ENCODE results near the gene OPN4. TPM values are rescaled to one million over a fixed set of nuclear protein-coding genes. Genes with fewer than 3 reads are reported as not detected.

OPN4 gene
- total RNA-seq, 1 donor from 2014 or later, result not detected

DNA sequence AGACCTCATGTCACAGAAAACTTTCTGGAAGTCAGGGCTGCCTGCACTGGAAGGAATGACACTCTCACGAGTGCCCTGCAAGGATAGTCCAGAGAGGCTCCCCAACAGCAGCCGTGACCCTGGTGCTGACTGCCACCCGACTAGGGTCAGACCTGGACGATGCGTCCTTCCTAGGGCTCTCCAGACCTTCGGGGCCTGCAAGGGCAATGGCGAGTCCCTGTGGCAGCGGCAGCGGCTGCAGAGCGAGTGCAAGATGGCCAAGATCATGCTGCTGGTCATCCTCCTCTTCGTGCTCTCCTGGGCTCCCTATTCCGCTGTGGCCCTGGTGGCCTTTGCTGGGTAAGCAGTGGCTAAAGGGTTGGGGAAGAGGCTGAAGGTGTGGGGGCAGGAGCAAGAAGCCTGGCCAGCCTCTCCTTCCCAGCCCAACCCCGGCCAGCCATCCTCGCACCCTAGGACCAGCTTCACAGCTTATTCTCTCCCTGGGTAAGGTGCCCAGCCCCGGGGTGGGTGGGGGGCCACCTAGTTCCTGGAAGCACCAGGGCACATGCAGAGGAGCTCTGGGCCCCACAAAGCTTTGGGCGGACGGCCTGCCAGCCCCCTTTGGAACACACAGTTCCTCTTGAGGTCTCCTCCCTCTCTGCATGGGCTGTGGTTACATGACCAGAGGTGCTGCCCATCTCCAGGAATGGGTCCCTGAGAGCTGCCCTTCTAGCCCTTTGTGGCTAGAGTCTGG, 5.5 kb downstream of the OPN4 start:
- DNase-seq (ENCODE audit: low spot score), result no peak
- intact Hi-C loops (cut with micrococcal nuclease), result no loop called here
- Mint-ChIP-seq H3K9me3 (no peaks in the 10 kb centered on the region), H3K36me3 (ENCODE audit: low read depth) (no peaks in the 10 kb centered on the region), H3K27me3 (ENCODE audit: low read depth) (no peaks in the 10 kb centered on the region), H3K4me3 (ENCODE audit: low read depth) (no peak overlapping the region), H3K4me1 (ENCODE audit: low read depth) (no peaks in the 10 kb centered on the region), H3K27ac (no peak overlapping the region)

DNA sequence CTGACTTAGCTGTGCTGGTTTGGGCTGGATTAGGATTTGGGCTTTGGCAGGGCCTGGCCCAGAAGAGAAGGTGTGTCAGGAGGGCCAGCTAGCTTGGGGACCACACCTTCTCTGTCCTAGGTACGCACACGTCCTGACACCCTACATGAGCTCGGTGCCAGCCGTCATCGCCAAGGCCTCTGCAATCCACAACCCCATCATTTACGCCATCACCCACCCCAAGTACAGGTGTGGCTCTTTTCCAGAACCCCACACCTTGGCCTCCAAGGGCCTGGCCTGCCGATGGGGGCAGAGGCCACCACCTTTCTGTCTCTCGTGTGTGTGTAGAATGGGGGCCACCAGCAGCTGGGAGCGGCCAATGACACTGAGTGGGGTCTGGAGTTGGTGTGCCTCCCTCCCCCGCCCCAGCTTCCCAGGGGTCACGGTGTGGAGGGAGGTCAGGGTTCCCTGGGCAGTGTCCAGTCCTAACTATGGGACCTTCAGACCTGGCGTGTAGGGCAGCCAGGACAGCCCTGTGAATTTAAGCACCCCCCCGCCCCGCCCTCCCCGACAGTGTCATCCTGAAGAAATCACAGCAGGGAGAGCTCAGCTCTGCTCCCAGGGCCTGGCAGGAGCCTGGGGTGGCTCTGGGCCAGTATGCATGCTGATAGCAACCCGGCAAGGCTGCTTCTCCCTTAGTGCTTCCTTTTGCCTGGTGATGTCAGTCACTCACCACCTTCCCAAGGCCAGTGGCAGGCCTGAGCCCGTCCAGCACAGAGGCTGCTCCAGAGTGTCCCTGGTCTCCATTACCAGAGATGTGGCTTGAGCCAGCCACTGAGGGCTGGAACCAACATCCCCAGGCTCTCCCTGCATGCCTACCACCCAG, 7.0 kb downstream of the OPN4 start:
- Mint-ChIP-seq H3K4me1 (ENCODE audit: low read depth) (no peaks in the 10 kb centered on the region), H3K36me3 (ENCODE audit: low read depth) (no peaks in the 10 kb centered on the region), H3K27ac (no peak overlapping the region), H3K4me3 (ENCODE audit: low read depth) (no peak overlapping the region), H3K9me3 (no peaks in the 10 kb centered on the region), H3K27me3 (ENCODE audit: low read depth) (no peaks in the 10 kb centered on the region)
- intact Hi-C loops (cut with micrococcal nuclease), result no loop called here
- no peak for DNase-seq (ENCODE audit: low spot score)

DNA sequence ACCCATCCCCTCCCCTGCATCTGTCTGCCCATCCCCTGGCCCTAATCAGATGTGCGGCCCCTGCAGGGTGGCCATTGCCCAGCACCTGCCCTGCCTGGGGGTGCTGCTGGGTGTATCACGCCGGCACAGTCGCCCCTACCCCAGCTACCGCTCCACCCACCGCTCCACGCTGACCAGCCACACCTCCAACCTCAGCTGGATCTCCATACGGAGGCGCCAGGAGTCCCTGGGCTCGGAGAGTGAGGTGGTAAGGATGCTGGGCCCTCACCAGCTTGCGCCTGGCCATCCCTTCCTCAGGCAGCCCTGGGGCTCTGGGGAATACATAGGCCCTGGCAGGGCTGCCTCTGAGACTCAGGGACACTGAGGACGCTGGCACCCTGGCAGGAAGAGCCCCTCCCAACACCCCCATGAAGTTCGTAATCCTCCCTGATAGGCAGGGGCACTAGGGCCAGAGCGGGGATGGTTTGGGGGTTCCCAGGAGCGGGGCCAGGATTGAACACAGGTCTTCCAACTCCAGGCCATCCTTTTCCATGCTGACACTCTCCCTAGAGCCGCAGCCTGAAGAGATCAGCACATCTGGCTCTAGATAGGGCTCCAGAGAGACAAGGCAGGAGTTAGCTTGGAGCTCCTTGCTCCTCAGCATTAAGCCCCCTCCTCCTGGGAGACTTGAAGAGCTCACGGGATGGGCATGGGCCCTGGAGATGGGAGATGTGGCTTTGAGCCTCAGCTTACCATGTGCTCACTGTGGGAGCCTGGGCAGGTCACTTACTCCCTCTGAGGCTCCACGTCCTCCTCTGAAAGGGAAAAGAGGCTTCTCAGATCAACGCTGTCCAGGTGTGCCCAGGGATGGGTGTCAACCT, 8.1 kb downstream of the OPN4 start:
- no peak for DNase-seq (ENCODE audit: low spot score)
- H3K9me3 Mint-ChIP-seq, result no peaks in the 10 kb centered on the region

DNA sequence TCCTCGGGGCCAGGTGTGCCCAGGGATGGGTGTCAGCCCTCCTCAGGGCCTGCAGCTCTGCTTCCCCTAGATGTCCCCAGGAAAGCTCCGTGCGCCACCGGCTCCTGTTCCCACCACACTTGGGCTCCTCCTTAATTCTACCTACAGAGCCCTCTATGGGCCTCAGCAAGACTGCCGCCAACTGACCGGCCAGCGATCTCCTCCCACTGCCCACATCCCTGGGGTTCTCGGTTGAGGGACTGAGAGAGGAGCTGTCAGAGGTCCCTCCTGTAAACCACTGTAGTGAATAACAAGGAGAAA, 8.6 kb downstream of the OPN4 start:
- DNase-seq (ENCODE audit: low spot score), result no peak
- no peaks in the 10 kb centered on the region for H3K36me3 Mint-ChIP-seq (ENCODE audit: low read depth)
- H3K4me3 Mint-ChIP-seq (ENCODE audit: low read depth), result no peak overlapping the region
- H3K9me3 Mint-ChIP-seq, result no peaks in the 10 kb centered on the region
- intact Hi-C loops (cut with micrococcal nuclease), result no loop called here
- H3K27ac Mint-ChIP-seq, result no peak overlapping the region
- no peaks in the 10 kb centered on the region for H3K27me3 Mint-ChIP-seq (ENCODE audit: low read depth)
- no peaks in the 10 kb centered on the region for H3K4me1 Mint-ChIP-seq (ENCODE audit: low read depth)

More for the DNA sequence above, 8.1 kb downstream of the OPN4 start:
- Mint-ChIP-seq H3K4me1 (ENCODE audit: low read depth) (no peaks in the 10 kb centered on the region), H3K36me3 (ENCODE audit: low read depth) (no peaks in the 10 kb centered on the region), H3K27me3 (ENCODE audit: low read depth) (no peaks in the 10 kb centered on the region), H3K4me3 (ENCODE audit: low read depth) (no peak overlapping the region), H3K27ac (no peak overlapping the region)
- intact Hi-C loops (cut with micrococcal nuclease), result no loop called here

DNA sequence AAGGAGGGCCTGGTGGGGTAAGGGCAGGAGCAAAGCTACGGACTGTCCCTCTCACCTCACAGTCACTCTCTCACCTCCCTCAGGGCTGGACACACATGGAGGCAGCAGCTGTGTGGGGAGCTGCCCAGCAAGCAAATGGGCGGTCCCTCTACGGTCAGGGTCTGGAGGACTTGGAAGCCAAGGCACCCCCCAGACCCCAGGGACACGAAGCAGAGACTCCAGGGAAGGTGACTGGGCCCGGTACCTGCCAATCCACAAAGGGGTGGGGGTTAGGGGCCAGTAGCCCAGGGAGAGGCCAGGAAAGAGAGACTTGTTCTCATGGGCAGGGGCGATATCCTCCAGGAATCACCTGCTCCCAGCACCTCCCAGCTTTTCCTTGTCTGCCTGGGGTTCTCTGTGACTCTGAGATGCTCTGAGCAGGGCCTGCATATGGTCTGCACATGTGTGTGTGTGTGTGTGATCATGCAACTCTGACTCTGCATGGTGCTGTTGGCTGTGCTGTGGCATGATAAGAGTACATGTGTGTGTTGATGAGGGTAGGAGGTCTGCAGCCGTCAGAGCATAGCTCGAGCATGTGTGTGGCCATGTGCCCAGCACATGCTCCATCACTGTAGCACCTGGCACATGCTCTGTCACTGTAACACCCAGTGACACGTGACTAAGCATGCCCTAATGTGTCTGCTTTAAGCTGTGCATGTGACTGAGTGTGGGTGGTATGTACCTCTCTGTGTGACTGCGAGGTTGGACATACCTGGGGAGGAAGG, 9.4 kb downstream of the OPN4 start:
- intact Hi-C loops (cut with micrococcal nuclease), result no loop called here
- Mint-ChIP-seq H3K9me3 (no peaks in the 10 kb centered on the region), H3K27me3 (ENCODE audit: low read depth) (no peaks in the 10 kb centered on the region), H3K36me3 (ENCODE audit: low read depth) (no peaks in the 10 kb centered on the region), H3K4me1 (ENCODE audit: low read depth) (no peaks in the 10 kb centered on the region), H3K4me3 (ENCODE audit: low read depth) (no peak overlapping the region), H3K27ac (no peak overlapping the region)
- DNase-seq (ENCODE audit: low spot score), result no peak

DNA sequence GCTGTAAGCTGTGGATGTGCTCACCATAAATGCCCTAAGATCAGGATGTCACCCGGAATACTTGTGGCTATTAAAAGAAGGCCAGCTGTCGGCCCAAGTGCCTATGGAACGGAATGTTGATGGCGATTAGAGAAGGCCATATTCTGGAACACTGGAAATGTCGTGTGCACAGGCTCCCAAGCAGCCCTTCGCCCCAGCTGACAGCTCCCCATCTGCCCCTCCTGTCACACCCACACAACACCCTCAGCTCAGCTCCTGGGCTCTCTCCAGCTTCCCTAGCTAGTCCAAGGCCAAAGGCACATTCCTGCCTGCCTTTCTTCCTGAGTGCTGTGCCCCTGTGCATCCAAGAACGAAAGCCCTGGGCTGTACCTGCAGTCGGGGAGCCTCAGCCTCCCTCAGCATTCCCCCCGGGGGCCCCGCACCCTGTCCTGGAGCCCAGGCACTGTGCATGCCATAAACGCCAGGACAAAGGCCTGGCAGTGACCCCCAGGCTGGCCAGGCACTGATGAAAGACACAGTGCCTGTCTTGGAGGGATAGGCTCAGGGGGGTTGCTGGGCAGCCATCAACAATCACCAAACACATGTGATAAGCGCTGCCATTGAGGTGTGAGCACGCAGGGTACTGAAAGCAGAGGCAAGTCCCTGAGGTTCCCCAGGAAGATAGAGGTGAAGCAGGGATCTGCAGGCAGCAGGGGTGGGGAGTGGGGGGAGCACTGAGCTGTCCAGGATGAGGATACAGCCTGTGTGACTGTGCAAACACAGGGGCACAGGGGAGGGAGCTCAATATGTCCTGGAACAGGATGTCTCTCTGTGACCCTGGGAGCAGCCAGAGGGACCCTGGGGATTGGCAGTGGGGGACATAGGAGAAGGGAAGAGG, 10.2 kb downstream of the OPN4 start:
- Mint-ChIP-seq H3K4me1 (ENCODE audit: low read depth) (no peaks in the 10 kb centered on the region), H3K27ac (no peak overlapping the region), H3K9me3 (no peaks in the 10 kb centered on the region), H3K4me3 (ENCODE audit: low read depth) (no peak overlapping the region), H3K36me3 (ENCODE audit: low read depth) (no peaks in the 10 kb centered on the region), H3K27me3 (ENCODE audit: low read depth) (no peaks in the 10 kb centered on the region)
- intact Hi-C loops (cut with micrococcal nuclease), result no loop called here
- DNase-seq (ENCODE audit: low spot score), result no peak

DNA sequence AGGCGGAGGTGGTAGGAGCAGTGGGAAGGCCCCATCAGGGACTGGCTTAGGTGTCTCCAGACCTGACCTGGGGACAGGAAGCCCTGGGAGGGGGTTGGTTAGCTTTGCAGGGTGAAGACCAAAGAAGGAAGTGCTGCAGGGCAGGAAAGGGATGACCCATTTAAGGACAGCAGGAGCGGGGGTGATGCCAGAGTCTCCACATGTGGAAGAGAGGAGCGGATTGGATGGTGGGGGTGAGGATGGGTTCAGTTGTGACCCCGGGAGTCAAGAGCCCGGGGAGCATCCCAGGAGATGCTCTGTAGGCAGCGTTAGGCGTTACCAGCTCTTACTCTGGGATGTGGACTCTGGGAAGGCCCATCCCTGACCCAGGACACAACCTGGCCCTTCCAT, 10.9 kb downstream of the OPN4 start:
- no peaks in the 10 kb centered on the region for H3K9me3 Mint-ChIP-seq
- no peaks in the 10 kb centered on the region for H3K27me3 Mint-ChIP-seq (ENCODE audit: low read depth)
- no peak overlapping the region for H3K27ac Mint-ChIP-seq
- intact Hi-C loops (cut with micrococcal nuclease), result no loop called here
- DNase-seq (ENCODE audit: low spot score), result no peak
- H3K36me3 Mint-ChIP-seq (ENCODE audit: low read depth), result no peaks in the 10 kb centered on the region
- no peak overlapping the region for H3K4me3 Mint-ChIP-seq (ENCODE audit: low read depth)
- H3K4me1 Mint-ChIP-seq (ENCODE audit: low read depth), result no peaks in the 10 kb centered on the region

DNA sequence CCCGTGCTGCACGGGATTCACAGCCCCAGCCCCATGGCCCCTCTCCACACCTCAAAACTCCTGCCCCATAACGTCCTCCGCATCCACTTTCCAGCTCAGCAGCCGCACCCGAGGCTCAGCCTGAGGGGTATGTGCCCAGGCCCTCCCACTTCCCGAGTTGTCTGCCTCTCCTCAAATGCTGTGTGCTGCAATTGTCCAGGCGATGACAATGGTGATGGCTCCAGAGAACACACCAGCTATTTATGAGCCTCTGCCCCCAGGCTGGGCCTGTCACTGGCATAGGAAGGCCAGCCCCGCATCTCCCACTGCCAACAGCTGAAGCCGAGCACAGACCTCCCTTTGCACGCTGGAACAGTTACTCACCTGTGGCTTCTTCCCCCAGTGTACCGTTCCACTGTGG, 11.5 kb downstream of the OPN4 start:
- intact Hi-C loops (cut with micrococcal nuclease), result no loop called here
- no peak for DNase-seq (ENCODE audit: low spot score)
- Mint-ChIP-seq H3K27ac (no peak overlapping the region), H3K27me3 (ENCODE audit: low read depth) (no peaks in the 10 kb centered on the region), H3K36me3 (ENCODE audit: low read depth) (no peaks in the 10 kb centered on the region), H3K9me3 (no peaks in the 10 kb centered on the region), H3K4me3 (ENCODE audit: low read depth) (no peak overlapping the region), H3K4me1 (ENCODE audit: low read depth) (no peaks in the 10 kb centered on the region)

DNA sequence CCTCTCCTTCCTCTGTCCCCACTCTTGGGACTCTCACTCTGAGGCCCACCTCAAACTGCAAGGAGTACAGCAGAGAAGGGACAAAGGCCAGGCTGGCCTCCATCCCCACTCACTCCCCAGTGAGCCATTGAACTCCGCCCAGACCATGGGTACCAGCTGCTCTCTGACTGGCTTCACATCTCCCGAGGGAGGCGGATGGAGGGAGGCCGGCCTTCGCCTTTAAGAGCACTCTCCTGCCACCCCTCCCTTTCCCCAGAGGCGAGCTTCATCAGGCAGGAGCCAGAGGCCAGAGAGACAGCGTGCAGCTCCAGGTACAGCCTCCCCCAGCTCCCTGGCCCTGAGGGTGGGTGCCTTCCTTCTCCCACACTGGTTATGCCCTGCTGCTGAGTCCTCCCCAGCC, 12.2 kb downstream of the OPN4 start:
- no peak for DNase-seq (ENCODE audit: low spot score)
- H3K4me1 Mint-ChIP-seq (ENCODE audit: low read depth), result no peaks in the 10 kb centered on the region
- H3K36me3 Mint-ChIP-seq (ENCODE audit: low read depth), result no peaks in the 10 kb centered on the region
- intact Hi-C loops (cut with micrococcal nuclease), result no loop called here
- H3K9me3 Mint-ChIP-seq, result no peaks in the 10 kb centered on the region
- H3K4me3 Mint-ChIP-seq (ENCODE audit: low read depth), result no peak overlapping the region
- no peaks in the 10 kb centered on the region for H3K27me3 Mint-ChIP-seq (ENCODE audit: low read depth)
- no peak overlapping the region for H3K27ac Mint-ChIP-seq

DNA sequence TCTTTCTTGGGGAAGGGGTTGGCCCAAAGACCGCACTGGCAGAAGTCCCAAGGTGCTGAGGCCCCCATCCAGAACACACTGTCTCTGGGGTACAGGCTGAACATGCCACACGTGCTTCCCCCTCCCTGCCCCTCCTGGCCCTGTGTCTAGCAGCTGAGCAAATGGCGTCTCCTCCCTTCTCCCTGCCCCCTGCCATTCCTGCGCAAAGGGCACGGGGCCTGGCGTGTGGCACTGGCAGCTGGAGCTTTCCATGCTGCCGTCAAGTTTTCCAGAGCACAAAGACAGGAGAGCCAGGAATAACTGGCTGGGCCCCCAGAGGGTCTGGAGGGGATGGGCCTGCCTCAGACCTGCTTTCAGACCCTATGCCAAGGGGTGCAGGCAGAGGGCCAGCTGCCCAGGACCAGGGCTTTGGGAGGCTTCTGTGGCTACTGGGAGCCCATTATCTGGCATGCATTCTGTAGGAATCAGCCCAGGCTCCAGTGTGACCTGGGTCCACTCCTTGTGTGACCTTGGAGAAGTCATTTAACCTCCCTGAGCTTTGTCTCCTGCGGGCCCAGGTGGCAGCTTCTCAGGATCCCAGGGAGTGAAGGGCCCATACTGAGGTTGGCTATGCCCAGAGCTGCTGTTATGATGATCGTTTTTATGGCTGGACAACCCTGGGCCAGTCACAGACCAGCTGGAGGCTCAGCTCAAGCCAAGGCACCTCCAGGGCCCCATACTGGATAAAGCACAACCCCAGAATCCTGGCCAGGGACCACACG, 13.3 kb downstream of the OPN4 start:
- H3K4me1 Mint-ChIP-seq (ENCODE audit: low read depth), result no peaks in the 10 kb centered on the region
- no peaks in the 10 kb centered on the region for H3K9me3 Mint-ChIP-seq
- no peak for DNase-seq (ENCODE audit: low spot score)
- H3K4me3 Mint-ChIP-seq (ENCODE audit: low read depth), result no peak overlapping the region
- no peak overlapping the region for H3K27ac Mint-ChIP-seq
- intact Hi-C loops (cut with micrococcal nuclease), result no loop called here
- H3K27me3 Mint-ChIP-seq (ENCODE audit: low read depth), result no peaks in the 10 kb centered on the region
- no peaks in the 10 kb centered on the region for H3K36me3 Mint-ChIP-seq (ENCODE audit: low read depth)

DNA sequence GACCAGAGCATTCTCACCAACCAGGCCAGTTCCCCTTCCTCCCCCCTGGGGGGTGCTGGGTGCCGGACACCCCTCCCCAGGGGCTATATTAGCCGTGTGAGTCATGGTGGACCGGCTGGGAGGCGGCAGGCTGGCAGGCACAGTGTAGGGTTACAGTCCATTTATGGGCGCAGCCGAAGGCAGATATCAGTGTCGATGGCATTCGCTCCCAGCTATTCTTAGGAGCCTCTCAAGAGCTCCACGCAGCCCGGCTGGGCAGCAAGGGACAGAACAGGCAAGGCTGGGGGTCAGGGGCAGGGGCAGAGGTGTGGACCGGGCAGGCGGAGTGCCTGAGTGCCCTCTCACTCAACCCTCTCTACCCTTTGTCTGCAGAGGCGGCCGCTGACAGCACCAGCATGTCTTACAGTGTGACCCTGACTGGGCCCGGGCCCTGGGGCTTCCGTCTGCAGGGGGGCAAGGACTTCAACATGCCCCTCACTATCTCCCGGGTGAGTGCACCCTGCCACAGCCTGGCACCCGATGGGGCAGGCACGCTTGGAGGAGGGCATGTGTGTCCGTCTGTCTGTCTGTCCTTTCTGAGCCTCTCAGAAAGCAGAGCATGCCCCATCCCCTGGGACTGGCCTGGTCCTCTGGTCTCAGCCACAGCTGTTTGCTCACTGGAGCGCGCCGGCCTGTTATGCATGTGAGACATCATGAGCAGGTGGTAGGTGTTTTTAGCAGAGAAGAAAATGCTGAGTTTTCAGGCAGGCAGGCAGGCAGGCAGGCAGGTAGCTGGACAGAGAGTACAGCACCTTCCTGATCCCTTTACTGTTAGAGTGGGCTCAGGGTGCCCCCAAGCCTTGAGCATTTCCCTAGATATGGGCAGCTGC, 14.2 kb downstream of the OPN4 start, which contains the start of gene LDB3:
LDB3 (plus strand) TSS at position 215 of the 869 bp plus-strand sequence; CDS start at position 396, 181 bp downstream.
- H3K9me3 Mint-ChIP-seq, result no peaks in the 10 kb centered on the region
- H3K36me3 Mint-ChIP-seq (ENCODE audit: low read depth), result no peaks in the 10 kb centered on the region
- no peak within 1 kb of the TSS for H3K4me3 Mint-ChIP-seq (ENCODE audit: low read depth)
- no peak for DNase-seq (ENCODE audit: low spot score)
- no peaks in the 10 kb centered on the region for H3K27me3 Mint-ChIP-seq (ENCODE audit: low read depth)
- intact Hi-C loops (cut with micrococcal nuclease), result no loop called here
- H3K4me1 Mint-ChIP-seq (ENCODE audit: low read depth), result no peaks in the 10 kb centered on the region
- H3K27ac Mint-ChIP-seq, result no peak within 1 kb of the TSS

All from activated T-helper 2 cell treated with anti-CD3 and anti-CD28 coated beads, Interferon-gamma antibody, Interleukin-2, Interleukin-4, amounts not matched to agents 10 μg/mL and 5 μg/mL and 100 μg/mL, durations not matched to agents 14 hours and 24 hours and 36 hours (primary cell).